ENCODE data around the gene GPX2.

DNA sequence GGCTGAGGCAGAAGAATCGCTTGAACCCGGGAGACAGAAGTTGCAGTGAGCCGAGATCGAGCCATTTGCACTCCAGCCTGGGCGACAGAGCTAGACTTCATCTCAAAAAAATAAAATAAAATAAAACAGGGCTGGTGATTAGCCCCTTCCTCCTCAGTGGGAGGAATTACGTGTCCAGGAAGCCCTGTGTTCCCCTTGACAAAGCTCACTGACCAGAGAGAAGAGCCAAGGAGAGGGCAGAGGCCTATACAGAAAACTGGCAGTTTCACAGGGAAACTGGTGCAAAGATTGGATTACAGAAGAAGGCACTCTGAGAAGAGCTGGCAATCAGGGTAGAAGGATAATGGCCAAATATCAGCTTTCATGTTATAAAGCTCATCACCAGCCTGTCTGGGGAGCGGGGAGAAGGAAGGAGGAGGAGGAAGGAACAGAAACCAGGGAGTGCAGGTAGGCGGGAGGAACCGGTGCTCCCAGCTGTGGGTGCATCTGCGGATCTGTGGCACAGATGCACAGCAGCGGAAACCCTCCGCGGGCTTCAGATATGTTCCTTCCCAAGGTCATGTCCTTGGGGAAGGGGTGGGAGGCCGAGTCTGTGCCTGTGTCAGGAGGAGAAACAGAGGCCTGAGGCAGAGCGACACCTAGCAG, 22.9 kb upstream of the GPX2 start:
- TF ChIP-seq, protein P1, sequence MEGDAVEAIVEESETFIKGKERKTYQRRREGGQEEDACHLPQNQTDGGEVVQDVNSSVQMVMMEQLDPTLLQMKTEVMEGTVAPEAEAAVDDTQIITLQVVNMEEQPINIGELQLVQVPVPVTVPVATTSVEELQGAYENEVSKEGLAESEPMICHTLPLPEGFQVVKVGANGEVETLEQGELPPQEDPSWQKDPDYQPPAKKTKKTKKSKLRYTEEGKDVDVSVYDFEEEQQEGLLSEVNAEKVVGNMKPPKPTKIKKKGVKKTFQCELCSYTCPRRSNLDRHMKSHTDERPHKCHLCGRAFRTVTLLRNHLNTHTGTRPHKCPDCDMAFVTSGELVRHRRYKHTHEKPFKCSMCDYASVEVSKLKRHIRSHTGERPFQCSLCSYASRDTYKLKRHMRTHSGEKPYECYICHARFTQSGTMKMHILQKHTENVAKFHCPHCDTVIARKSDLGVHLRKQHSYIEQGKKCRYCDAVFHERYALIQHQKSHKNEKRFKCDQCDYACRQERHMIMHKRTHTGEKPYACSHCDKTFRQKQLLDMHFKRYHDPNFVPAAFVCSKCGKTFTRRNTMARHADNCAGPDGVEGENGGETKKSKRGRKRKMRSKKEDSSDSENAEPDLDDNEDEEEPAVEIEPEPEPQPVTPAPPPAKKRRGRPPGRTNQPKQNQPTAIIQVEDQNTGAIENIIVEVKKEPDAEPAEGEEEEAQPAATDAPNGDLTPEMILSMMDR (IDR thresholded peaks at IDR 0.05) = no peak
- no peak for TF ChIP-seq POLR2A (IDR thresholded peaks at IDR 0.05)

Data from right lobe of liver (tissue), 4 donors.